Measurements from ENCODE around the gene GFRA1.

DNA sequence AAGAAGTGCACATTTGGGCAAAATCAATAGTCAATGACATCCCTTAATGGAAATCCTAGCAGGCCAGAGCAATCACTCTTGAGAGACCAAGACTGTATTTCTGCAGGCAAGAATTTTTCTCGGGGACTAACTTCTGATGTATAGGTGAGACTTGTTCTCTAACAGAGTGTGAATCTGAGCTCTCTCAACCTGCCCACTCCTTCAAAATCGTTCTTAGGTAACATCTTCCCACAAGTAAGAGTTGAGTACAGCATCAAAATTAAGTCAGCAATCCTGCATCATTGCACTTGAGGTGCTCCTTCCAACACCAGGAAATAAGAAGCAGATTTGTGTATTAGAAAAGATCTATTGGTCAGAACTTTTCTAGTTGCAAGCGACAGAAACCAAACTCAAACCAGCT, 25.6 kb upstream of the GFRA1 start:
- TF ChIP-seq, protein P1, sequence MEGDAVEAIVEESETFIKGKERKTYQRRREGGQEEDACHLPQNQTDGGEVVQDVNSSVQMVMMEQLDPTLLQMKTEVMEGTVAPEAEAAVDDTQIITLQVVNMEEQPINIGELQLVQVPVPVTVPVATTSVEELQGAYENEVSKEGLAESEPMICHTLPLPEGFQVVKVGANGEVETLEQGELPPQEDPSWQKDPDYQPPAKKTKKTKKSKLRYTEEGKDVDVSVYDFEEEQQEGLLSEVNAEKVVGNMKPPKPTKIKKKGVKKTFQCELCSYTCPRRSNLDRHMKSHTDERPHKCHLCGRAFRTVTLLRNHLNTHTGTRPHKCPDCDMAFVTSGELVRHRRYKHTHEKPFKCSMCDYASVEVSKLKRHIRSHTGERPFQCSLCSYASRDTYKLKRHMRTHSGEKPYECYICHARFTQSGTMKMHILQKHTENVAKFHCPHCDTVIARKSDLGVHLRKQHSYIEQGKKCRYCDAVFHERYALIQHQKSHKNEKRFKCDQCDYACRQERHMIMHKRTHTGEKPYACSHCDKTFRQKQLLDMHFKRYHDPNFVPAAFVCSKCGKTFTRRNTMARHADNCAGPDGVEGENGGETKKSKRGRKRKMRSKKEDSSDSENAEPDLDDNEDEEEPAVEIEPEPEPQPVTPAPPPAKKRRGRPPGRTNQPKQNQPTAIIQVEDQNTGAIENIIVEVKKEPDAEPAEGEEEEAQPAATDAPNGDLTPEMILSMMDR (IDR thresholded peaks at IDR 0.05; ENCODE audit: borderline replicate concordance, extremely low read depth, low read length, poor library complexity, severe bottlenecking), result no peak
- no peak for TF ChIP-seq EZH2 (IDR thresholded peaks at IDR 0.05; ENCODE audit: borderline replicate concordance, low read depth, low read length, severe bottlenecking)
